Measurements from ENCODE around the gene SLC22A3.

DNA sequence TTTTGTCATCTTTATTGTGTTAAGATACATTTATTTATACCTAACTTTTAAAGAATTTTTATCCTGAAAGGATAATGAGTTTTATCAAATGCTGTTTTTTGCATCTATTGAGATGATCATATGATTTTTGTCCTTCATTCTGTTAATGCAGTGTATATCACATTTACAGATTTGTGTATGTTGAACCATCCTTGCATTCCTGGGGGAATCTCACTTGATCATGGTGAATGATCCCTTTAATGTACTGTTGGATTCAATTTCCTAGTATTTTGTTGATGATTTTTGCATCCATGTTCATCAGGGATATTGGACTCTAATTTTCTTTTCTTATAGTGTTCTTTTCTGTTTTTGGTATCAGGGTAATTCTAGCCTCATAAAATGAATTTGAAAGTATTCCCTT, 38.5 kb upstream of the SLC22A3 start:
- TF ChIP-seq, protein P1, sequence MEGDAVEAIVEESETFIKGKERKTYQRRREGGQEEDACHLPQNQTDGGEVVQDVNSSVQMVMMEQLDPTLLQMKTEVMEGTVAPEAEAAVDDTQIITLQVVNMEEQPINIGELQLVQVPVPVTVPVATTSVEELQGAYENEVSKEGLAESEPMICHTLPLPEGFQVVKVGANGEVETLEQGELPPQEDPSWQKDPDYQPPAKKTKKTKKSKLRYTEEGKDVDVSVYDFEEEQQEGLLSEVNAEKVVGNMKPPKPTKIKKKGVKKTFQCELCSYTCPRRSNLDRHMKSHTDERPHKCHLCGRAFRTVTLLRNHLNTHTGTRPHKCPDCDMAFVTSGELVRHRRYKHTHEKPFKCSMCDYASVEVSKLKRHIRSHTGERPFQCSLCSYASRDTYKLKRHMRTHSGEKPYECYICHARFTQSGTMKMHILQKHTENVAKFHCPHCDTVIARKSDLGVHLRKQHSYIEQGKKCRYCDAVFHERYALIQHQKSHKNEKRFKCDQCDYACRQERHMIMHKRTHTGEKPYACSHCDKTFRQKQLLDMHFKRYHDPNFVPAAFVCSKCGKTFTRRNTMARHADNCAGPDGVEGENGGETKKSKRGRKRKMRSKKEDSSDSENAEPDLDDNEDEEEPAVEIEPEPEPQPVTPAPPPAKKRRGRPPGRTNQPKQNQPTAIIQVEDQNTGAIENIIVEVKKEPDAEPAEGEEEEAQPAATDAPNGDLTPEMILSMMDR (conservative IDR thresholded peaks at IDR 0.05 in 1 of 2, IDR thresholded peaks at IDR 0.05 in 1 of 2; ENCODE audit: low read depth in 1 of 2, low read length in 2 of 2), result no peak
- TF ChIP-seq EZH2 (IDR thresholded peaks at IDR 0.05; ENCODE audit: low read length, missing control alignments), result no peak

All from fibroblast of lung (primary cell).